Neuronal stem cell (in vitro differentiated cells): Measurements from ENCODE around the gene EML4.

Experiments
- DNase-seq: peaks from one replicate; pipeline ENCODE4 v3.0.0-alpha.2; 2013; ENCODE audit warnings: low spot score
- H2AFZ ChIP-seq: one replicate; pipeline ENCODE4 v1.6.1; 2013; ENCODE audit warnings: mild to moderate bottlenecking, low read length, inconsistent platforms
- H2AK5ac ChIP-seq: 2 replicates; pipeline ENCODE4 v1.6.1; 2013; ENCODE audit warnings: low read depth, mild to moderate bottlenecking, inconsistent platforms, low read length, moderate library complexity, mixed read lengths
- H2BK120ac ChIP-seq: 2 replicates; pipeline ENCODE4 v1.6.1; 2013; ENCODE audit warnings: low read depth, mild to moderate bottlenecking, inconsistent platforms, low read length, moderate library complexity, mixed read lengths
- H2BK12ac ChIP-seq: one replicate; pipeline ENCODE4 v1.6.1; 2013; ENCODE audit warnings: low read length, inconsistent platforms
- H2BK15ac ChIP-seq: 2 replicates; pipeline ENCODE4 v1.6.1; 2013; ENCODE audit warnings: mild to moderate bottlenecking, low read length, inconsistent platforms, mixed read lengths
- H2BK5ac ChIP-seq: one replicate; pipeline ENCODE4 v1.6.1; 2013; ENCODE audit warnings: inconsistent platforms, mild to moderate bottlenecking, low read length, moderate library complexity
- H3K14ac ChIP-seq: one replicate; pipeline ENCODE4 v1.6.1; 2013; ENCODE audit warnings: low read length, inconsistent platforms
- H3K18ac ChIP-seq: 2 replicates; pipeline ENCODE4 v1.6.1; 2013; ENCODE audit warnings: low read length, inconsistent platforms
- H3K23ac ChIP-seq: 2 replicates; pipeline ENCODE4 v1.6.1; 2013; ENCODE audit warnings: low read depth, mild to moderate bottlenecking, mixed read lengths, low read length, inconsistent platforms; ENCODE audit not compliant: poor library complexity
- H3K27ac ChIP-seq: replicated peaks from 3 replicates; pipeline ENCODE4 v1.5.1; 2013; ENCODE audit warnings: low read length, inconsistent platforms
- H3K27me3 ChIP-seq, 3 experiments: 2 replicates each; pipeline ENCODE4 v1.6.1; 2013; ENCODE audit warnings: low read length in 3 of 3, mild to moderate bottlenecking in 2 of 3, inconsistent platforms in 1 of 3, low read depth in 1 of 3, mixed read lengths in 1 of 3, moderate library complexity in 1 of 3; ENCODE audit not compliant: control insufficient read depth in 3 of 3, insufficient read depth in 3 of 3
- H3K36me3 ChIP-seq, 2 donors: replicated peaks in 1 of 2; 2 replicates each; pipeline ENCODE4 v1.6.1; 2013; ENCODE audit warnings: low read length in 2 of 2; ENCODE audit not compliant: control insufficient read depth in 2 of 2, insufficient read depth in 2 of 2
- H3K4ac ChIP-seq: 2 replicates; pipeline ENCODE4 v1.6.1; 2013; ENCODE audit warnings: inconsistent platforms, mild to moderate bottlenecking, low read length, moderate library complexity
- H3K4me1 ChIP-seq, 2 donors: 1 replicate in 1 of 2; 2 replicates in 1 of 2; pipeline ENCODE4 v1.6.1; 2013; ENCODE audit warnings: low read length in 2 of 2, low read depth in 1 of 2; ENCODE audit not compliant: control insufficient read depth in 2 of 2, insufficient read depth in 1 of 2
- H3K4me2 ChIP-seq: one replicate; pipeline ENCODE4 v1.6.1; 2013; ENCODE audit warnings: mild to moderate bottlenecking, low read length, inconsistent platforms; ENCODE audit not compliant: insufficient read depth, poor library complexity, severe bottlenecking
- H3K4me3 ChIP-seq, 2 donors: 2 replicates each; pipeline ENCODE4 v1.5.1; 2013; ENCODE audit warnings: low read length in 2 of 2, mild to moderate bottlenecking in 2 of 2, inconsistent platforms in 1 of 2, moderate library complexity in 1 of 2
- H3K79me1 ChIP-seq: one replicate; pipeline ENCODE4 v1.6.1; 2013; ENCODE audit warnings: low read depth, mild to moderate bottlenecking, inconsistent platforms, low read length, moderate library complexity
- H3K9ac ChIP-seq: one replicate; pipeline ENCODE4 v1.6.1; 2013; ENCODE audit warnings: mild to moderate bottlenecking, low read depth, low read length, inconsistent platforms; ENCODE audit not compliant: poor library complexity
- H3K9me3 ChIP-seq, 2 donors: replicated peaks in 1 of 2; 2 replicates each; pipeline versions ENCODE3 to v1.6.1; 2013; ENCODE audit warnings: low read length in 2 of 2, mild to moderate bottlenecking in 2 of 2, inconsistent platforms in 1 of 2, low read depth in 1 of 2, mixed read lengths in 1 of 2, moderate library complexity in 1 of 2; ENCODE audit not compliant: control insufficient read depth in 2 of 2, insufficient read depth in 1 of 2
- H4K8ac ChIP-seq: one replicate; pipeline ENCODE4 v1.6.1; 2013; ENCODE audit warnings: low read depth, mild to moderate bottlenecking, inconsistent platforms, low read length, moderate library complexity
- H4K91ac ChIP-seq: one replicate; pipeline ENCODE4 v1.6.1; 2013; ENCODE audit warnings: low read length, low read depth, mild to moderate bottlenecking, inconsistent platforms; ENCODE audit not compliant: poor library complexity
- WGBS, 2 donors: extraction: QIAGEN DNeasy Blood & Tissue Kit; methylation state at CpG; one replicate each; pipeline ENCODE4 v1.1.7; 2013; ENCODE audit warnings: missing lambda C conversion rate in 2 of 2, mixed read lengths in 1 of 2; ENCODE audit not compliant: insufficient read length in 2 of 2, insufficient replicate concordance in 1 of 2; ENCODE audit errors: extremely low coverage in 2 of 2; 5-methylcytosine and 5-hydroxymethylcytosine counted together

The EML4 gene

DNA sequence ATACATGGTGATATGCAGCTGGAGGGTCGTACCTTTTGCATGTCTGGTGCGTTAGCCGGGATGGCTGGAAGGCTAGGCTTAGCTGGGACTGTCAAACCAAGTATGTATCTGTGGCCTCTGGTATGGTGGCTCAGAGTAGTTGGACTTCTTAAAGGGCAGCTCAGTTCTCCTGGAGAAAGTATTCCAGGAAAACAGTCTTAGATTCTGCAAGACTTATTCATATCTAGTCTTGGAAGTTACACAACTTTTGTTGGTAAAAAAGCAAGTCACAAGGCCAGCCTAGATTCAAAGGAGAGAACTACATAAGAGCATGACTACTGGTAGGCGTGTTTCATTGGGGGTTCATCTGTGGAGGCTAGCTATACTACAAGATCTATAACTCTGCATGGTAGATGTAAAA, 45.5 kb downstream of the EML4 start:
- Histone ChIP-seq H3K4me3 (no peak overlapping the region), H2AK5ac (no peak overlapping the region), H3K27me3 (no peaks in the 10 kb centered on the region), H3K9ac (no peak overlapping the region), H2BK15ac (no peak overlapping the region), H3K14ac (no peak overlapping the region), H2BK5ac (no peak overlapping the region), H3K9me3 (peaks cover 0 to 13% of the 10 kb centered on the region in 2 donors), H3K18ac (no peak overlapping the region), H3K4me1 (peaks cover 0 to 6% of the 10 kb centered on the region in 2 donors), H3K36me3 (peaks cover 0 to 5% of the 10 kb centered on the region in 2 donors), H2BK120ac (no peak overlapping the region), H3K79me1 (no peaks in the 10 kb centered on the region), H3K4ac (no peak overlapping the region), H4K8ac (no peak overlapping the region), H3K27ac (no peak overlapping the region), H2AFZ (no peak overlapping the region), H2BK12ac (no peak overlapping the region), H4K91ac (no peak overlapping the region), H3K23ac (no peak overlapping the region), H3K4me2 (no peak overlapping the region)
- DNase-seq = no peak
- no CpG with 5 or more reads among the region's 4 CpGs for WGBS, 2 donors

DNA sequence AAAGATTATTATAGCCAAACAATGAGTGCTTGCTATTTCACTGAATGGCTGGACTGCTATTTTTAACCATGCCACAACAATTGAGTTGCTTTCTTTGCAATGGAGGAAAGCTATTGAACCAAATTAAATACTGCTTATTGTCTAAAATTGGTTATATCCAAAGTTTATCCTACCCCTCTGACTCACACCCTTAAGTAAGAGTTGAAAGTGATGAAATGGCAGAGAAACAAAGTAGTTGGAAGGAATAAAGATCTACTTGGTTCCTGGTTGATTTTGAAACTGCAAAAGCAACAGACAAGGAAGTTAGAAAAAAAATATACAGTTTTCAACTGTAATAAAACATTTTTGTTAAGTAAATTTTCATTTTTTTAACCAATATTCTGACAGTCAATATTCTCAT, 47.5 kb downstream of the EML4 start:
- no peak overlapping the region for H3K14ac ChIP-seq
- no peak overlapping the region for H2AK5ac ChIP-seq
- H3K4ac ChIP-seq = no peak overlapping the region
- H2BK12ac ChIP-seq = no peak overlapping the region
- no peak overlapping the region for H4K8ac ChIP-seq
- H2BK5ac ChIP-seq = no peak overlapping the region
- H3K4me1 ChIP-seq = peaks cover 0 to 6% of the 10 kb centered on the region in 2 donors
- H3K9ac ChIP-seq = no peak overlapping the region
- no peak overlapping the region for H2AFZ ChIP-seq
- H3K23ac ChIP-seq = no peak overlapping the region
- H2BK15ac ChIP-seq = no peak overlapping the region
- H4K91ac ChIP-seq = no peak overlapping the region
- H2BK120ac ChIP-seq = no peak overlapping the region
- DNase-seq = no peak
- H3K4me3 ChIP-seq = no peak overlapping the region
- no peaks in the 10 kb centered on the region for H3K79me1 ChIP-seq
- peaks cover 0 to 6% of the 10 kb centered on the region in 2 donors for H3K36me3 ChIP-seq
- no peak overlapping the region for H3K18ac ChIP-seq
- peaks cover 0 to 11% of the 10 kb centered on the region in 2 donors for H3K9me3 ChIP-seq
- no peaks in the 10 kb centered on the region for H3K27me3 ChIP-seq
- H3K4me2 ChIP-seq = no peak overlapping the region
- no peak overlapping the region for H3K27ac ChIP-seq

DNA sequence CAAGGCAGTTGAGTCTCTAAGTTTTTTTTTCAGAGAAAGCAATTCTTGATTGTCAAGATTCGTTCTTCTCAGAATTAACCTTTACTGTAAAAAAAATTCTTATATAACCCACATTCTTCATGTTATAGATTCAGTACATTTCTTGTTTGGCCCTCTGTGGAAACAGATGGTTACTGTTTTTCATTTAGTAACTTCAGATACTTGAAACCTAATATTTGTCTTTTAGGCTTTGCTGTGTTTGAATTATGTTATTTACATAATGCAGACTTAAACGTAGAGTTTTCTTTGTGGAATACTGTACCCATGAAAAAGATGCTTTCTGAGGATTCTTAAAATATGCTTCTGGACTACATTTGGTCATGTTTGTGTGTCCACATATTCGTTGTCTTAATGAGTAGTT, 48.2 kb downstream of the EML4 start:
- H3K23ac ChIP-seq = no peak overlapping the region
- no peak overlapping the region for H3K18ac ChIP-seq
- no peak overlapping the region for H2BK5ac ChIP-seq
- peaks cover 0 to 11% of the 10 kb centered on the region in 2 donors for H3K9me3 ChIP-seq
- peaks cover 0 to 6% of the 10 kb centered on the region in 2 donors for H3K4me1 ChIP-seq
- H2AFZ ChIP-seq = no peak overlapping the region
- peaks cover 0 to 8% of the 10 kb centered on the region in 2 donors for H3K36me3 ChIP-seq
- no peak overlapping the region for H3K4ac ChIP-seq
- H2BK15ac ChIP-seq = no peak overlapping the region
- H4K8ac ChIP-seq = no peak overlapping the region
- H2BK120ac ChIP-seq = no peak overlapping the region
- no peaks in the 10 kb centered on the region for H3K27me3 ChIP-seq
- no peaks in the 10 kb centered on the region for H3K79me1 ChIP-seq
- H2AK5ac ChIP-seq = no peak overlapping the region
- H3K9ac ChIP-seq = no peak overlapping the region
- H3K4me2 ChIP-seq = no peak overlapping the region
- no peak overlapping the region for H3K14ac ChIP-seq
- no peak for DNase-seq
- WGBS, 2 donors = no CpG with 5 or more reads among the region's 3 CpGs
- no peak overlapping the region for H4K91ac ChIP-seq
- no peak overlapping the region for H3K27ac ChIP-seq
- H2BK12ac ChIP-seq = no peak overlapping the region
- H3K4me3 ChIP-seq = no peak overlapping the region

DNA sequence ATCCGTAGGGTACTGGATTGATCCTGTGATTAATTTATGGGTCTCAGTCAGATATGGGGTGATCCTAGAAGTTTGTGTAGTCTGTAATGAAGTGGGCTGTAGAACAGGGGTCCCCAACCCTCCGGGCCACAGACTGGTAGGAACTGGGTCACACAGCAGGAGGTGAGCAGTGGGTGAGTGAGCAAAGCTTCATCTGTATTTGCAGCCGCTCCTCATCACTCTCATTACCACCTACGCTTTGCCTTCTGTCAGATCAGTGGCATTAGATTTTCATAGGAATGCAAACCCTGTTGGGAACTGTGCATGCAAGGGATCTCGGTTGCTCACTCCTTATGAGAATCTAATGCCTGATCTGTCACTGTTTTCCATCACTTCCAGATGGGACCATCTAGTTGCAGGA, 48.8 kb downstream of the EML4 start:
- Histone ChIP-seq H4K91ac (no peak overlapping the region), H3K27ac (no peak overlapping the region), H3K4me3 (peak overlapping the region in 1 of 2 donors; percentile 28), H2BK15ac (no peak overlapping the region), H2BK120ac (no peak overlapping the region), H3K9ac (no peak overlapping the region), H3K36me3 (peaks cover 0 to 8% of the 10 kb centered on the region in 2 donors), H3K79me1 (no peaks in the 10 kb centered on the region), H3K9me3 (peaks cover 0 to 11% of the 10 kb centered on the region in 2 donors), H2AK5ac (no peak overlapping the region), H3K4me2 (no peak overlapping the region), H3K18ac (no peak overlapping the region), H3K4ac (no peak overlapping the region), H3K23ac (no peak overlapping the region), H2BK5ac (no peak overlapping the region), H3K4me1 (peaks cover 0 to 6% of the 10 kb centered on the region in 2 donors), H3K14ac (no peak overlapping the region), H2BK12ac (no peak overlapping the region), H3K27me3 (no peaks in the 10 kb centered on the region), H2AFZ (no peak overlapping the region), H4K8ac (no peak overlapping the region)
- no CpG with 5 or more reads among the region's 5 CpGs for WGBS, 2 donors
- DNase-seq = no peak
